PFSK-1 (cell line): ENCODE results near the gene SERINC5.
A peak's percentile ranks its signal among the peaks of the same experiment; 100 is the strongest.

ENCODE experiments used
- FOXP2 ChIP-seq: optimal IDR thresholded peaks from 2 replicates; pipeline ENCODE3; 2011; ENCODE audit warnings: borderline replicate concordance, control low read depth, inconsistent platforms; ENCODE audit not compliant: insufficient read depth; ENCODE audit errors: extremely low read length, extremely low read depth
- POLR2AphosphoS5 ChIP-seq: IDR thresholded peaks from 2 replicates; pipeline ENCODE4 v1.6.1; 2012; ENCODE audit warnings: low read depth, mild to moderate bottlenecking, control low read depth, low read length, moderate library complexity
- REST ChIP-seq, 2 experiments: IDR thresholded peaks; 2 replicates each; pipeline versions ENCODE4 v1.6.1 to v1.8.0; 2011 to 2012; ENCODE audit warnings: low read depth in 2 of 2, low read length in 2 of 2, control low read depth in 1 of 2, inconsistent platforms in 1 of 2, mild to moderate bottlenecking in 1 of 2, moderate library complexity in 1 of 2; ENCODE audit not compliant: insufficient read depth in 1 of 2
- SIN3A ChIP-seq: IDR thresholded peaks from 2 replicates; pipeline ENCODE4 v1.6.1; 2012; ENCODE audit warnings: mild to moderate bottlenecking, low read length, moderate library complexity, borderline replicate concordance; ENCODE audit not compliant: insufficient read depth
- TAF1 ChIP-seq: IDR thresholded peaks from 2 replicates; pipeline ENCODE4 v1.6.1; 2012; ENCODE audit warnings: low read length, control low read depth, borderline replicate concordance; ENCODE audit not compliant: insufficient read depth

- TF ChIP-seq SIN3A (no peak), POLR2AphosphoS5 (no peak), REST (IDR thresholded peaks at IDR 0.05; ENCODE audit: insufficient read depth in 1 of 2, low read depth in 2 of 2, low read length in 2 of 2) (peak in 1 of 2 experiments; percentile 61; a peak in 1 of 4 replicates), TAF1 (no peak), FOXP2 (no peak)
Measured at GRCh38 chr5:80124121-80124918, 131.5 kb downstream of the SERINC5 start.
